GM12891 (cell line): ENCODE results near the gene OXLD1.

Experiments
- POLR2A ChIP-seq: IDR thresholded peaks from 2 replicates; pipeline ENCODE4 v1.6.1; 2011; ENCODE audit warnings: low read depth, low read length, control low read depth
- POLR2AphosphoS5 ChIP-seq: IDR thresholded peaks from 2 replicates; pipeline ENCODE4 v1.6.1; 2011; ENCODE audit warnings: low read depth, low read length, control low read depth
- POU2F2 ChIP-seq: IDR thresholded peaks from 2 replicates; pipeline ENCODE4 v1.6.1; 2011; ENCODE audit warnings: low read depth, mild to moderate bottlenecking, control low read depth, low read length, moderate library complexity
- SPI1 ChIP-seq: IDR thresholded peaks from 2 replicates; pipeline ENCODE4 v1.6.1; 2011; ENCODE audit warnings: low read depth, low read length, control low read depth
- TAF1 ChIP-seq: IDR thresholded peaks from 2 replicates; pipeline ENCODE4 v1.6.1; 2011; ENCODE audit warnings: low read depth, low read length, control low read depth

- no peak for TF ChIP-seq POLR2A
- no peak for TF ChIP-seq POLR2AphosphoS5
- TF ChIP-seq TAF1: no peak
- no peak for TF ChIP-seq SPI1
- TF ChIP-seq POU2F2: no peak
Observed at GRCh38 chr17:81685108-81685507, 18.7 kb upstream of the OXLD1 start.
